Measurements from ENCODE around the gene C16orf96. TPM values are rescaled to one million over a fixed set of nuclear protein-coding genes. Genes with fewer than 3 reads are reported as not detected.
A peak's percentile ranks its signal among the peaks of the same experiment; 100 is the strongest.

The C16orf96 gene
- total RNA-seq, 1 experiment from 2014 or later: 1.4 TPM

DNA sequence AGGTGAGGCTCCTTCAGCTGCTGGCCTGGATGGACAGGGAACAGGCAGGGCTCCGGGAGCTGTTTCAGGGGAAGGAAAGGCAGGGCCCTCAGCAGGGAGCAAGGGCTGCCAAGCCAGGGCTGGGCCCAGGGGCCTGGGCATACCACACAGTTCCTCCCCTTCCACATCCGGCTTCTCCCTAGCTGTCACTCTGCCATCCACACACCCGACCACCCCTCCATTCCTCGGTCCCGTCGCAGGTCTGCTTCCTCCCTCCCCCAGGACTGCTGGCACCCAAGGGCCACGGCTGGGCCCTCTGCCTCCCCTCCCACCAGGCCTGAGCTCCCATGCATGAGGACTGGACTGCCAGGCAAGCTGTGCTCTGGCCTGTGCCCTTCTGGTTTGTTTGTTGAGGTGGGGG lies 41.5 kb upstream of the C16orf96 start:
- H3K9me3 Mint-ChIP-seq: no peaks in the 10 kb centered on the region
- Histone ChIP-seq H2AFZ (ENCODE audit: low read length) (no peak overlapping the region), H3K27me3 (ENCODE audit: insufficient read depth, low read length) (no peaks in the 10 kb centered on the region), H2BK5ac (ENCODE audit: insufficient read length, low read length) (no peak overlapping the region), H3T11ph (ENCODE audit: low read length) (no peak overlapping the region), H2BK120ac (ENCODE audit: low read depth, low read length, poor library complexity, severe bottlenecking) (no peak overlapping the region), H3K4me1 (ENCODE audit: insufficient read depth, low read length) (no peaks in the 10 kb centered on the region), H4K20me1 (ENCODE audit: control insufficient read depth, insufficient read depth, insufficient read length) (no peaks in the 10 kb centered on the region), H3K27ac (ENCODE audit: insufficient read length, low read depth, low read length) (no peak overlapping the region), H3K79me1 (ENCODE audit: insufficient read depth, low read depth, low read length, poor library complexity, severe bottlenecking) (no peaks in the 10 kb centered on the region), H2BK20ac (ENCODE audit: low read depth, low read length, poor library complexity, severe bottlenecking) (no peak overlapping the region), H2AK5ac (ENCODE audit: insufficient read length, low read length) (no peak overlapping the region), H3K79me2 (ENCODE audit: insufficient read depth, low read length) (no peaks in the 10 kb centered on the region), H3K18ac (ENCODE audit: insufficient read length, low read depth, low read length) (no peak overlapping the region), H3K56ac (ENCODE audit: insufficient read length, low read depth, low read length) (no peak overlapping the region), H2BK12ac (ENCODE audit: insufficient read length, low read depth, low read length) (no peak overlapping the region), H3K9ac (ENCODE audit: extremely low read depth, insufficient read length, low read length) (no peak overlapping the region), H3K23ac (ENCODE audit: insufficient read length, low read depth, low read length) (no peak overlapping the region), H3K9me3 (ENCODE audit: control insufficient read depth, low read depth, low read length) (no peaks in the 10 kb centered on the region), H3K4ac (ENCODE audit: low read depth, low read length) (no peak overlapping the region; the same call in 1 of the 2 replicates), H3K4me2 (ENCODE audit: insufficient read depth, insufficient read length, low read length) (no peak overlapping the region), H4K91ac (ENCODE audit: insufficient read length, low read depth, low read length) (no peak overlapping the region), H3K23me2 (ENCODE audit: insufficient read length, low read depth, low read length, poor library complexity, severe bottlenecking) (no peaks in the 10 kb centered on the region), H2BK15ac (ENCODE audit: low read depth, low read length) (no peak overlapping the region), H4K5ac (ENCODE audit: insufficient read length, low read depth, low read length) (no peak overlapping the region), H3K14ac (ENCODE audit: insufficient read depth, low read length) (no peak overlapping the region; the same call in 1 of the 2 replicates), H4K8ac (replicated peaks; ENCODE audit: insufficient read length, low read depth, low read length) (no peak overlapping the region)
- DNase-seq: no peak
- no CpG with 5 or more reads among the region's 7 CpGs for WGBS (ENCODE audit: extremely low coverage, insufficient read length, low lambda C conversion rate)
- H3K27me3 Mint-ChIP-seq (ENCODE audit: low read depth): no peaks in the 10 kb centered on the region; the same call in 1 of the 2 replicates
- TF ChIP-seq, protein P1, sequence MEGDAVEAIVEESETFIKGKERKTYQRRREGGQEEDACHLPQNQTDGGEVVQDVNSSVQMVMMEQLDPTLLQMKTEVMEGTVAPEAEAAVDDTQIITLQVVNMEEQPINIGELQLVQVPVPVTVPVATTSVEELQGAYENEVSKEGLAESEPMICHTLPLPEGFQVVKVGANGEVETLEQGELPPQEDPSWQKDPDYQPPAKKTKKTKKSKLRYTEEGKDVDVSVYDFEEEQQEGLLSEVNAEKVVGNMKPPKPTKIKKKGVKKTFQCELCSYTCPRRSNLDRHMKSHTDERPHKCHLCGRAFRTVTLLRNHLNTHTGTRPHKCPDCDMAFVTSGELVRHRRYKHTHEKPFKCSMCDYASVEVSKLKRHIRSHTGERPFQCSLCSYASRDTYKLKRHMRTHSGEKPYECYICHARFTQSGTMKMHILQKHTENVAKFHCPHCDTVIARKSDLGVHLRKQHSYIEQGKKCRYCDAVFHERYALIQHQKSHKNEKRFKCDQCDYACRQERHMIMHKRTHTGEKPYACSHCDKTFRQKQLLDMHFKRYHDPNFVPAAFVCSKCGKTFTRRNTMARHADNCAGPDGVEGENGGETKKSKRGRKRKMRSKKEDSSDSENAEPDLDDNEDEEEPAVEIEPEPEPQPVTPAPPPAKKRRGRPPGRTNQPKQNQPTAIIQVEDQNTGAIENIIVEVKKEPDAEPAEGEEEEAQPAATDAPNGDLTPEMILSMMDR (conservative IDR thresholded peaks at IDR 0.05): no peak
- H3K27ac Mint-ChIP-seq: peak overlapping the region; percentile 28 to 44 (median 38); a peak in 3 of 7 replicates
- H3K36me3 Mint-ChIP-seq (ENCODE audit: insufficient read depth in 1 of 3, low read depth in 3 of 3): peaks cover 16 to 29% (median 29%) of the 10 kb centered on the region in 3 experiments; a peak in 6 of 7 replicates
- no peak overlapping the region for H3K4me3 Mint-ChIP-seq
- H3K4me1 Mint-ChIP-seq: peaks cover 9 to 21% of the 10 kb centered on the region in 2 experiments
